ENCODE data around the gene RUFY3.

- TF ChIP-seq REST (IDR thresholded peaks at IDR 0.05; ENCODE audit: low read depth), result no peak
- no peak for TF ChIP-seq CBX3 (IDR thresholded peaks at IDR 0.05; ENCODE audit: low read depth)
- TF ChIP-seq CTCF (IDR thresholded peaks at IDR 0.05 in 2 of 3, conservative IDR thresholded peaks at IDR 0.05 in 1 of 3; ENCODE audit: borderline replicate concordance in 1 of 3, insufficient read depth in 1 of 3, low read depth in 2 of 3, low read length in 2 of 3), result no peak
- TF ChIP-seq ELF1 (IDR thresholded peaks at IDR 0.05; ENCODE audit: borderline replicate concordance, low read depth), result no peak
- TF ChIP-seq JUND (IDR thresholded peaks at IDR 0.05), result no peak
- TF ChIP-seq POLR2A (IDR thresholded peaks at IDR 0.05; ENCODE audit: borderline replicate concordance, extremely low read depth, insufficient read depth, insufficient read length), result no peak
- TF ChIP-seq ZNF274 (IDR thresholded peaks at IDR 0.05; ENCODE audit: low read depth, low read length), result no peak
- TF ChIP-seq EGR1 (IDR thresholded peaks at IDR 0.05; ENCODE audit: low read depth), result no peak
These were observed 86.4 kb downstream of the RUFY3 start for GRCh38 chr4:70808151-70808550.

All from HCT116 (cell line).